ENCODE results near the gene RBM11.

RBM11 gene

DNA sequence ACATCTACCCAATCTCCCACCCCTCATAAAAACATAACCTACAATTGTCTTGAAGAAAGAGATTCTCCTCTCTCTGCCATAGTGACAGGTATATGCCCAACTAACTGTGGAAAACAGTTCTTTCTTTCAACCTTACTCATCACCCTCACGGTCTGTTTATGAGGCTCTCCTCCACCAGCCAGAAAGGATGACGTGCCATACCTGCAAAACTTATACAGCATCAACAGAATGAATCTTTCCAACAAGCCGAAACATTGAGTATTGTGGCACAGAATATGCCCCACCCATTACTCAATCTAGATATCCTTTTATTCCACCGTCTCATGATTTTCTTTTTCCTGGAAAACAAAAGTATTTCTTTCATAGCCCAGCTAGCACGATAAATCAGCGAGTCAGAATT, 55.7 kb downstream of the RBM11 start:
- DNase-seq = no peak

DNA sequence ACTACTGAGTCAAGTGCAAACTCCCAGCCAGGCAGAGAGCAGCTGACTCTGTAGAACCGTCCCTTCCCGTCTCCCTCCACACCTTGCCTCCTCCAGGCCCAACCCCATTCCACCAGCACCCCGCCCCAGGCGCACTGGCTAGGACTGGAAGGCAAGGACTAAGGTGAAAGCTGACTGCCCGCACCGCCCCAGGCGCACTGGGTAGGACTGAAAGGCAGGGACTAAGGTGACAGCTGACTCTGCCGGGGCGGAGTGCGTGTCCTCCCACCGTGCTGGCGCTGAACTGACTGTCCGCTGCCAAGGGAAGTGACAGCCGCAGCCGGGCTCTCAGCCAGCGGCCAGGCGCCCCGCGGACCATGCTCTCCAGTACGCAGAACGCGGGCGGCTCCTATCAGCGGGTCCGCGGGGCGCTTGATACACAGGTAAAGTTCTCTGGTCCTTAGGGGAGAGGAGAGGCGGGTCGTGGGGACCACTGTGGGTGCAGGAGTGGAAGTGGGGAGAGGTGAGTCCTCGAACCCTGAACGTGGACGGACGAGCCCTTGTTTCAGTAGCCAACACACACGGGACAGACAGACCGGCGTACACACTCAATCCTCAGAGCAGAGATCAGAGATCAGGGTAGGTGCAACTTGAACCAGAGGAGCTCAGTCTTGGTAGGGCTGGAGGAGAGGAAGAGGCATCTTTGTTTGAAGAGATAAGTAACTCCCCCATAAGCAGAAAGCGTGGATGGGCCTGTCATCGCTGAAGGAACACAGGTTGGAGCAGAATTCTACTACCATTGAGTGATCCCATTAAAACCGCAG, 58.0 kb downstream of the RBM11 start:
- DNase-seq = no peak

GRCh38 chr21:14275702-14276205, 59.8 kb downstream of the RBM11 start:
- DNase-seq = no peak

Data from SW 1271 (cell line).